Prostate gland (tissue), 2 donors: ENCODE data around the gene PRDM11.

Experiments used
- POLR2A ChIP-seq: fragments of 450-650 bp; IDR thresholded peaks from one replicate; pipeline ENCODE4 v1.6.1; 2016; ENCODE audit warnings: antibody characterized with exemption, mild to moderate bottlenecking
- POLR2AphosphoS5 ChIP-seq: sonication (generic); formaldehyde crosslinking; IDR thresholded peaks from one replicate; pipeline ENCODE4 v1.6.1; 2017; ENCODE audit warnings: antibody characterized with exemption
- TF ChIP-seq, protein P1 (sequence below), 4 experiments: fragments of 200-600 bp in 2 of 4; fragments of 450-650 bp in 2 of 4; sonication (generic) in 2 of 4; IDR thresholded peaks; 1 replicate in 3 of 4; 2 replicates in 1 of 4; pipeline ENCODE4 v1.5.1; 2016 to 2019; ENCODE audit warnings: antibody characterized with exemption in 4 of 4, mild to moderate bottlenecking in 2 of 4, moderate library complexity in 2 of 4

DNA sequence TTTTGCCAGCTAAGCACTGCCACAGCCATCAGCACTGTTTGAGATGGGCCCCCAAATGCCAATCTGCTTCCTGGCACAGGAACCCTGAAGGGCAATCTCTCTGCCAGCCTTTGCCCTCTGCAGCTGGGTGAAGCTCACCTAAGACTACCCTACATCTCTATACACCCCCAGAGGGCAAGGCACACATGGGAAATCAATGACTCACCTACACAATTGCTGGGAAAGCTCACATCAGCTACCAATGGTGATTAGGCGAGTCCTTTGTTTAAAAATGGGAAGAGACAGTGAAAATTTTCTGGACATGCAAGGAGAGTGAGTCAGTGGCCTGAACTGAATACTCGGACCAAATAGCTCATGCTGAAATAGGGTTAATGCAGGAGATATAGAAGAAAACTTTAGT, 12.6 kb upstream of the PRDM11 start:
- TF ChIP-seq, protein P1, sequence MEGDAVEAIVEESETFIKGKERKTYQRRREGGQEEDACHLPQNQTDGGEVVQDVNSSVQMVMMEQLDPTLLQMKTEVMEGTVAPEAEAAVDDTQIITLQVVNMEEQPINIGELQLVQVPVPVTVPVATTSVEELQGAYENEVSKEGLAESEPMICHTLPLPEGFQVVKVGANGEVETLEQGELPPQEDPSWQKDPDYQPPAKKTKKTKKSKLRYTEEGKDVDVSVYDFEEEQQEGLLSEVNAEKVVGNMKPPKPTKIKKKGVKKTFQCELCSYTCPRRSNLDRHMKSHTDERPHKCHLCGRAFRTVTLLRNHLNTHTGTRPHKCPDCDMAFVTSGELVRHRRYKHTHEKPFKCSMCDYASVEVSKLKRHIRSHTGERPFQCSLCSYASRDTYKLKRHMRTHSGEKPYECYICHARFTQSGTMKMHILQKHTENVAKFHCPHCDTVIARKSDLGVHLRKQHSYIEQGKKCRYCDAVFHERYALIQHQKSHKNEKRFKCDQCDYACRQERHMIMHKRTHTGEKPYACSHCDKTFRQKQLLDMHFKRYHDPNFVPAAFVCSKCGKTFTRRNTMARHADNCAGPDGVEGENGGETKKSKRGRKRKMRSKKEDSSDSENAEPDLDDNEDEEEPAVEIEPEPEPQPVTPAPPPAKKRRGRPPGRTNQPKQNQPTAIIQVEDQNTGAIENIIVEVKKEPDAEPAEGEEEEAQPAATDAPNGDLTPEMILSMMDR (IDR thresholded peaks at IDR 0.05): no peak
- TF ChIP-seq POLR2AphosphoS5 (no peak), POLR2A (no peak)
